ENCODE results near the gene GRIK3.

Gene GRIK3

DNA sequence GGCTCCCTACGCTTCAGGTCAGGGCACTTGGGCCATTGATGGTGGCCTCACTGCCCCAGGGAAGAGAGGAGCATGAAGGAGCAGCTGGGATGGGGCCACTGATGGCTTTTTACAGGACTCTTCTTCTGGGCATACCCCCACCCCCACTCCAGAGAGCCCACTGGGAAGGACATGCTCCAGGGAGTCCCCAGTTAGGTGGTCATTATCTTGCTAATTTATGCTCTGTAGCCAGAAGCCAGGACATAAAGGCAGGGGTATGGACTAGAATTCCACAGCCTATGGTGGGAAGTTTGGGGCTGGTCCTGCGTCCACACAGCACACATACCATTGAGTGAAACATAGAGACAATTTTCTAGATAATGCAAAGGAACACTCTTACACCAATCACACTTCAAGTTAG is 8.8 kb upstream of the GRIK3 start:
- no peak for FAIRE-seq
- DNase-seq (ENCODE audit: low spot score) = no peak

DNA sequence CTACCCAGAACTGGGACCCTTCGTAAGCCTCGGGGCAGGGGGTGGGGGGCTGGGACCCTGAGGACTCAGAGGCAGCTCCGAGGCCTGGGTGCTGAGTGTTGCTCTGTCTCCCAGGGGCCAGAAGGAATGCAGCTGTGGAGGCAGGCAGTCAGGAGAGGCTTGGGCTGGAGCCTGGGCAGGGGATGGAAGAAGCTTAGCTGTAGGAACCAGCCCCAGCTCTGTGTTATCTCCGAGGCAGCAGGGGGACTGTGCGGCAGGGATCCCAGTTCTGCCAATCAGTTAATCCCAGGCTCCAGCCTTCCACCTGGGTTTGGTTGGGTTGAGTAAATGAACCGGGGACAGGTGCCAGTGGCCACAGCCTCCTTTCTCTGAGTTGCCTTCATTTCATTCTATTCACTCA is 8.2 kb upstream of the GRIK3 start:
- DNase-seq (ENCODE audit: low spot score) (no peak), FAIRE-seq (no peak)

DNA sequence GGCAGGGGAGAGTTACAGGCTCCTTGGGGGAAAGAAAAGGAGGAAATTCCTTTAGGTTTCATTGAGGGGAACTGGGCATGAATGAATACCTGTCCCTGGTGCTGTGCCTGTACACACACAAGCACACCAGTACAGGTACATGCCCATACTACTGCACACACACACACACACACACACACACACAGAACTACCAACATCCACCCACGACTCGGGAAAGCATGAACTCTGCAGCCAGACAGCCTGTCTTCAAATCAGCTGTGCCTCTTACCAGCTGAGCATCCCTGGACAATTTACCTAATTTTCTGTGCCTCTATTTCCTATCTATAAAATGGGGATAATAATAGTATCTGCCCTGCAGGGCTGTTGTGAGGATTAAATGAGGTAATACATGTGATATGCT is 7.2 kb upstream of the GRIK3 start:
- no peak for DNase-seq (ENCODE audit: low spot score)
- no peak for FAIRE-seq

DNA sequence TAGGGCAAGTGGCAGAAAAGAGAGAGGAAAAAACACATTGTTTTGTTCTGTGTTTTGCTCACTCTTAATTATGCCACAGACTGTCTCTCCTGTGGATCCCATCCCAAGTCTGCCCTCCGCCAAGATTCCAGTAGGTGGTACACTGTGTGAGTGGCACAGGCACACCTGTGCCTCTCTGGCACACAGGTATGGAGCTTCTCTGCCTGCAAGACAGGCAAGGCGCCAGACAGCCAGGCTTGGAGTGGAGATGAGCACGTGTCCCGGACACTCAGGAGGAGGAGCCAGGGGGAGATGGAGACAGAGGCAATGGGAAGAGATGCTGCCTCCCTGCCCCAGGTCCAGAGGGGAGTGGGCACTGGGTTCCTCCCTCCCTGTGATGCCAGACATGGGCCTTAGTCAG is 6.5 kb upstream of the GRIK3 start:
- DNase-seq (ENCODE audit: low spot score) (no peak), FAIRE-seq (no peak)

DNA sequence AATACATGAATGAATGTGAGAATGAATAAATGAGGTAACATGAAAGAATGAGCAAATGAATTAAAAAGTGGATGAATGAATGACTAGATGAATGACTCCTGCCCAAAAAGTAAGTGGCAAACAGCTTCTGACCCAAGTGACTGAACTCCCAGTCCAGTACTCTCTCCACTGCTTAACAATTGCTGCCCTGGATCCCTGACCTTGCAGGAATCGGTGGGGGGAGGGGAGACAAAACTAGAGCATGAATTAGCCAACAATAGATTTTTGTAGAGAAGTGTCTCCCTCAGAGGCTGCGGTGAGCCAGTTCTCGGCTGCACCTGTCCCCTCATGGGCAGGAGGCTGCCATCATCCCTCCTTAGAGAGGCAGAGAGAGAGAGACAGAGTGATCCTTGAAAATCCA is 5.9 kb upstream of the GRIK3 start:
- FAIRE-seq (no peak), DNase-seq (ENCODE audit: low spot score) (no peak)

DNA sequence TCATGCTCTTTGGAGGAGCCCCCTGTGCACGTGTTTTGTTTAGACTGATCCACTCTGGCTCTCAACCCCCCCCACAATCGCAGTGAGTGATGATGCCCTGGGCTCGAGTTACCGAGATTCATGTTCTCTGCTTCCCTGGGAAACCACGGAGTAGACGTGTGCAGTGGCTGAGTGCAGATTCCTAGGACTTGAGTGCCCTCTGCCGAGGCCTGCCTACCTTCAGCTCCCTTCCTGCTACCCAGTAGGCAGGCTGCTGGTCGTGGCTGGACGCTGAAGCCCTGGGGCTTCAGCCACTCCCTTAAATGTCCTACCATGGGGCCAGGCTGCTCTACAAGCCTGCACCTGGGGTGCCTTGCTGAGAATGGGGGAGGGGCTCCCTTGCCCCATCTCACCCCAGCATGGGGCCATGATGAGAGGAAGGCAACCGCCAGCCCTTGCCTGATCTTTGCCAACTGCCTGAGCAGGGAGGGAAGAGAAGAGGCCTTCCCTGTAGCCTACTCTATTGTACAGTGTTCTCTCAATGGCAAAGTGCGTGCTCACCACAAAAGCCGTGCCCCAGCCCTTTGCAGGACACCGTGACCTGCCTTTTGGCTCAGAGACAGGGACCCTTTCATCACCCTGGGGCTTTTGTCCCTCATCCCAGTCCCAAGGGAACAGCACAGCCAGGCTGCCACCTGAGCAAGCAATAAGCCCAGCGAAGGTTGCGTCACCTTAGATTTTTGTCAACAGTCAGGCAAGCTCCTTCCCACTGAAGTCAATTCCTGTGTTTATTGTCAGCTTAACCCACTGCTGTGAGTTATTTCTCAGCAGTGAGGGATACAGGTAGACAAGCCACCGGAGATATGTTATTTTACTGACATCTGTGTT is 4.1 kb upstream of the GRIK3 start:
- DNase-seq (ENCODE audit: low spot score) = no peak
- no peak for FAIRE-seq

DNA sequence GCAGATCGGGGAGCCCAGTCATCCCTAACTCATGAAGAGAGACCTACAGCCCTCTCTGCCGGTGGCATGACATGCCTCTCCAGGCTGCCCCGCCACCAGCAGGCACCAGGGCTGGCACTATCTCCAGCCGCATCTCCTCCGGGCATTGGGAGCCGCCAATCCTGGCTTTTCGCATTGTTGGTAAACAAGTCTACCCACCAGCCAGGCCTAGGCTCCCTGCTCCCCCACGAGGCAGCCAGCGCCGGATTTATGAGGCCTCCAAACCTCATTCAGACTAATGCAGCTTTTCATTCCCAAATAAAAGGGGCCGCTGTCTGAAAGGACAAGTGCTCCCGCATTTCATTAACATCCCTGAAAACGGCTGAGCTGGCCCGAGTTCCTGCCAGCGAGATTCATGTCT is 3.4 kb upstream of the GRIK3 start:
- no peak for DNase-seq (ENCODE audit: low spot score)

DNA sequence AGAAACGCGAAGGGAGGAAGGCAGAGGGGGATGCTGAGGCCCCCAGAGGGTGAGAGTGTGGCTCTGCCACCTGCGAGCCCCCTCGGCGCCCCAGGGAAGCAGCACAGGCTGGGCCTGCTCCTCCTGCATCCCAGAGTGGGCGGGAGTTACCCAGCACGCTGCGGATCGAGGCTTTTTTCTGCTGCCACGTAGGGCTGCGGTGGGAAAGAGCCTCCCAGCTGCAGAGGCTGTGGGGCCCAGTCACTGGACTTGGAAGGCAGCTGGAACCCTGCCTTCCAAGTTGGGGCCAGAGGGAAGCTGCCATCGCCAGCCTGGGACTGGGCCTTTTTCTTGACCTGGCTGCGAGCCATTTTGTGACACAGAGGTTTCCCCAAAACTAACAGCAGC is 2.3 kb upstream of the GRIK3 start:
- FAIRE-seq = no peak

More for the DNA sequence above, 3.4 kb upstream of the GRIK3 start:
- FAIRE-seq = no peak

DNA sequence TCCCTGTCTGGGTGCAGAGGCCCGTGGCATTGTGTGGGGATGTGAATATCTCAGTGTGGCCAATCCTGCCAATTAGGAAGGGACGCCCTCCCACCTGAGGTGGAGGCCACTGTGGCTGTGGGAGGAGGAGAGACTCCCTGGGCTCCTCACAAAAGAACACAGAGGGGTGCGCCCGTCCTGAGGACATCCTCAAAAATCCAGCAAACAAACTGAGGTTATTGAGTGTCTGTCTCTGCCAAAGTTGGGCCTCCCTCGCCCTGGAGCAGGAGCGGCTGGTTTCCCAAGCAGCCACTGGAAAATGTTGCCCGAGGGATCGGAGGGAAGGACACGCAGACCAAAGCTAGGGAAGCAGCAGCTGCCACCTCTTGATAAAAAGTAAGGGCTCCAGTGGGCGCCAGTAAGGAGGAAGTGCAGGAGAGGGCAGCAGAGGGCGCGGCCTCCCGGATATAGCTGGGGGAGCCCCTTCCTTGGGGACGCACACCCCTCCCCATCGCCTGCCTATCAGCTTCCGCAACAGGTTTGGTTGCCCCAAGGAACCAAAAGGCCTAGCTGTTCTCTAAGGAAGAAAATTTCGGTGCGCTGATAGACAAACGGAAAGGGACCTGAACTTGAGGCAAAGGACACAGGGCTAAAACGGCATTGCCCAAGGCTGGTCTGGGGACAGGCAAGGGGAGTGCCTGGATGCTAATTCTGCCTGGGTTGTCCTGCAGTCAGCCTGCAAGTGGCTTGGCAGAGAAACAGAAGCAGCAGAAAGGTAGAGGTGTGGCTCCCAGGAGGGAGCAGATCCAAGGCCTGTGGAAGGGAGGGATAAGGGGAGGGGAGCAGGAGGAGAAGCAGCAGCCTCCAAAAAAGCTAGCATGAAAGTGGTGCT is 1.7 kb upstream of the GRIK3 start:
- DNase-seq (ENCODE audit: low spot score) (no peak), FAIRE-seq (no peak)

More for the DNA sequence above, 2.3 kb upstream of the GRIK3 start:
- no peak for DNase-seq (ENCODE audit: low spot score)

DNA sequence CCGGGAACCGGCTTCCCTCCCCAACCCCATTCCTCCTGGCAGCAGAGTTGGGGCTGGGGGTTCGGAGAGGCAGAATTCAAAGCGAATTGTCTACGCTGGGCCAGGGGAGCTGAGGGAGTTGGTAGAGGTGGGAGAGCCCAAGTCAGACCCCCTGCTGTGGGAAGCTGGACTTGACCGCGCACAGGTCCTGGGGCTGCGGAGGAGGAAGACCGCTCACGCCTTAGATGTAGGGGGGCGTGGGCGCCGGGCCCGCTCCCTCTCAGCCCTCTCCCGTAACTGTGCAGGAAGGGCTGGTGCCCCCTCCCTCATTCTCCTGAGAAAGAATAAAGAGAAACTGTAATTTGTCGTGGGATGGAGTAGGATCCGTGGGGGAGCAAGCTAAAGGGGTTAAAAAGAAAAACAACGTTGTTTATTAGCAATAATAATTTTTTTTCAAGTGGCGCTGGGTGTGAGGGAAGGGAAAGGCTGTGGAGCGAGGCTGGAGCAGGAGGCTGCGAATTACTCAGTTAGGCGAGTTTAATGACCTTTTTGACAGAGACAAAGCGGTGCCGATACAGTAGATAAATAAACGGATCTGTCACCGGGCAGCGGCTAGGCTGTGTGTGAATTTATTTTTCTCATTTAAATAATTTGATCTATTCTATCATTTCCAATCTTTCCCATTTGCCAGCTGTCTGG is 838 bp upstream of the GRIK3 start:
- DNase-seq (ENCODE audit: low spot score) (no peak), FAIRE-seq (no peak)

DNA sequence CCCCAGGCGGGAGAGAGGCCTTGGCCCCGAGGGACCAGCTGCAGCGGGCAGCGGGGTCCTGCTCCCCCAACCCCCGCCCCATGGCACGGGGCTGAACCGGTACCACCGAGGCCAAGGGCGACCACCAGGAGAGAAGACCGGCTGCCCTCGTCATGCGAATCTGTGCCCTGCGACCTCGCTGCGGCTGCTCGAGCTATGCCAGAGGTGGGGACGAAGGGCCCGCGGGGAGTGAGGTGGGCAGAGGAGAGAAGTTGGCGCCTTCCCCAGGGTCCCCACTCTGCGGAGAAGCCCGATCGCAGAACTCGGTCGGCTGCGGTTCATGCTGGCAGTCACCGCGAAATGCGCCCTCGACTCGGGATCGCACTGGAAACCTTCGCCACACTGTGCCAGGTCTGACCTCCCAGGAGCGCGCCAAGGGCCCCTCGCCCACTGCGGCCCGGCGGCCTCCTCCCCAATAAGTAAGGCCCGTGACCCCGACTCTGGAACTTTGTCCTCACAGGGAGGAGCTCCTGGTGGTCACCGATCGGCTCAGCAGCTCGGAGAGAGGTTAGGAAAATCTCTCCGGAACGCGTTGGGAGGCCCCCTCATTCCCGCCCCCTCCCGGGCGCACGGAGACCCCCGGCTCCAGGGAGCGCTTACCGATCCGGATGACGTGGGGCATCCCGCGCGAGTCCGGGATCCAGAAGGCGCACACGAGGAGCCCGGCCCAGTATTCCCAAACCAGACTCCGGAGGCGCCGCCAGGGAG is 787 bp downstream of the GRIK3 start:
- DNase-seq (ENCODE audit: low spot score) (no peak), FAIRE-seq (no peak)

DNA sequence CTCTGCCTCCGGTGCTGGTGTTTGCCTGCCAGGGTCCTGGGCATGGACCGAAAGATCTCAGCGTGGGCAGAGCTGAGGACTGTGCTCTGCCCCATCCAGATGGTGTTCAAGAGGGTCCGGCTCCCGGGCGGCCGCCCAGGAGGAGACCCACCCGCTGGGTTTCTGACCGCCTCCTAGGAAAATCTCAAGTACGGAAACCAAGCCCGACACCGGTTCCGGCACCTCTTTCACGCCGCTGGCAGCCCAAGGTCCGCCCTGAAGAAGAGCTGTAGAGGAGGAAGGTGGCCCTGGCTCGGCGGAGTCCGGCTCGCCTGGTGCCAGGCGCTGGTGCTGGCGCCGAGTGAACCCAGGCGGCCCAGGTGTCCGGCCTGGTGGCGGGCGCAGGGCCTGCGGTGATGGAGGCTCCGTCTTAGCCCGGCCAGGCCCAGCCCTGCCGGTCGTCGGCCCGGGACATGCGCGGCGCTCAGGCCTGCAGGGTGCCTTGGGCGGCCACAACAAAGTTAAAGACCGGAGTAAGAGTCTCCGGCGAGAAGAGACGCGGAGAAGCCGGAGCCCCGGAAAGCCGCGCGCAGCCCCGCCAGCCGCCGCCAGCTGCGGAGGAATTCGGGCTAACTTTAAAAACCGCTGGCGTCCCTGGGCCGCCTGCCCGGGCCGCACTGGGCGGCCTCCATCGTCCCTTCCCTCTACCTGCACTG is 1.5 kb downstream of the GRIK3 start:
- no peak for DNase-seq (ENCODE audit: low spot score)
- FAIRE-seq = no peak

DNA sequence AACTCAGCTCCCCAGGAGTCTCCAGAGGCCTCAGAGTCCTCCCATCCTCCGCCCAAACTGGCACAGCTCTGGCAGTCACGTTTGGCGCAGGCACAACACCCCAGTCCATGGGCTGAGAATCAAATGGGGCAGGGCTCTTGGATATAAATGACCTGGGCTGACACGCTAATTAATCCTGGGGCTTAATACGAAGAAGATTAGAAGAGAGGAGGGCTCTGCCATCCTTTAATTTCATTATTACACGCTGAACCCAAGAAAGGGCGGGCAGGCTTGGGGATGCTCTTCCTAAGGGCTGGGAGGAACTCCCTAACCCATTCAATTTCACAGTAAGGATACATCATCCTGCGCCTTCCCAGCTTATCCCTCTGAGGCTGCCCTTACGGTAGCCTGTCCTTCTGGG is 2.4 kb downstream of the GRIK3 start:
- FAIRE-seq = no peak

DNA sequence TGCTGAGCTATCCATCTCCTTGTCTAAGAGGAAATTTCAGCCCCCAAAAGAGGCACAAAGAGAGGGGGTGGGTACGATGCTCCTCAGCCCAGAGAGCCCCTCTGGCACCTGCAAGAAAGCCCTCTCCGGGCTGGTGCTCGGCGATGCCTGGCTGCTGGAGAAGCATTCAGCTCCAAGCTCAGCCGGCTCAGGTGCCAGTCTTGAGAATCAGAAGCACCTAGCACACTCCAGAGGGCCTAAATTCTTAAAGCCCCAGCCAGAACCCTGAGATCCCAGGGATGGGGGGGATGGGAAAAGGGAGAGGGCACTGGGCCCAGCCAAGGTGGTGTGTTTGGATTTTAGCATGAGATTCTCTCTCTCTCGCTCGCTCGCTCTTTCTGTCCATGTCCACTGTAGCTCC is 2.9 kb downstream of the GRIK3 start:
- FAIRE-seq (no peak), DNase-seq (ENCODE audit: low spot score) (no peak)

More for the DNA sequence above, 2.4 kb downstream of the GRIK3 start:
- DNase-seq (ENCODE audit: low spot score) = no peak

DNA sequence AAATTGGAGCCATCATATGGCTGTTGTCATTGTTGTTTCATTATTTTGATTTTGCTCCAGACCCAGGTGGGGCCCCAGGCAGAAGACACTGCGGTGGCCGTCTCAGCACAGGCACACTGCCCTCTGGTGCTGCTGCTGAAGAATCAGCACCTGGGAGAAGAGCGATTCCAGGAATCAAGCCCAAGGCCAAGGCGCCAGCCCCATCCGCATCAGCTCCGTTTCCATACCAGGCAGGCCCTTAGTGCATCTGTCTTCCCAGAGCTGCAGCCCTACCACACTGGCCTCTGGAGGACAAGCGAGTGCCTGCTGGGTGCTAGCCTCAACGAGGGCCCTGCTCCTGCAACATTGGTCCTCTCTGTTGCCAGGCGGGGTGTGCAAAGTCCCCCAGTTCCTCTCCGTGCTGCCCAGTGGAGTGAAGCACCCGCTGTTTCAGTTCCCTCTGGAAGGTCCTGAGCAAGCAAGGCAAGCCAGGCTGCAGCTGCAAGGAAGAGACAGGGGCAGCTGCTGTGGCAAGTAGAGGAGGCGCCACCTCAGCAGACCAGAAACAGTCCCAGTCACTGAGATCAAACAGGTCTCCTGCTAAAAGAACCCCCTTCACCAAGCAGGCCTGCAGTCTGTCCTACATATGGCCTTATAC is 5.2 kb downstream of the GRIK3 start:
- FAIRE-seq (no peak), DNase-seq (ENCODE audit: low spot score) (no peak)

DNA sequence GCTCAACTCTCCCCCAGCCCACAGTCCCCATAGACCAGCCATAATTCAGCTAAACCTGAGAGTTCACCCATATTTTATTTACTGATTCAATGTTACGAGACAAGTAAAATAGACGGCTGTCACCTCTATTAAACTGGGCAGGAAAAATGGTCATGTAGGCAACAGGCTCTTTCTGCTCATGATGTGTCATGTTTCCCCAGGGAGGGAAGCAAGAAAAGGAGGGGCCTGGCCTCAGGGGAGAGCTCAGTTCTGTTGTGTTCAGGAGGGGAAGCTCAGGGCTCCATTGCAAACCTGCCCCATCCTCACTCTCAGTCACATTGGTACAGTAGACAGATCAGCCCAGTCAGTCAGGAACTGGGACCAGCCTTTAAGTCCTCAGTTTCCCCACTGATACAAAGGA is 12.8 kb downstream of the GRIK3 start:
- FAIRE-seq (no peak), DNase-seq (ENCODE audit: low spot score) (no peak)

DNA sequence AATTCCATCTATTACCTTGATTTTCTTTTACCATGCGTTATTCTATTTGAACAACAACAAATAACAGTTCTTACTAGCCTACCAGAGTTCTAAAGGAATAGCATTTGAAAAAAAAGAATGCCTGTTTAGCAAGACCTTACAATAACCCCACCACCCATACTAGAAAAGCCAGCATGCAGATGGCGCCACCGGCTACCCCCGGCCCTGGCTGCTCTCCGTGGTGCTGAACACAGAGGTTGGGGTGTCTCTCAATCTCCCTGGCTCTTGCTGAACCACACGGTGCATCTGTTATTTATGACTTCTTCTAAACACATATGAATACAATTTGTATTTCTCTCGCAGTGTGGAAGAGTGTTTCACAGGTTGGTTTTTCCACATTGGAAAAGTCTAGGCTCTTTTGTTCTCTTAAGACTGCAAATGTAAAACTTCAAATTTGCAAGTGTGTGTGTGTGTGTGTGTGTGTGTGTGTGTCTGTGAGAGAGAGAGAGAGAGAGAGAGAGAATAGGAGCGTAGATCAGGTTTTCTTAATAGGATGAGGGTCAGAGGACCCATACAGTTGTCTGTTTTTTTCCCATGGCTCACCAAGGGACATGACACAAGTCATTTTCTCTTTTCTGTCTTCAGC is 13.6 kb downstream of the GRIK3 start:
- DNase-seq (ENCODE audit: low spot score) (no peak), FAIRE-seq (no peak)

DNA sequence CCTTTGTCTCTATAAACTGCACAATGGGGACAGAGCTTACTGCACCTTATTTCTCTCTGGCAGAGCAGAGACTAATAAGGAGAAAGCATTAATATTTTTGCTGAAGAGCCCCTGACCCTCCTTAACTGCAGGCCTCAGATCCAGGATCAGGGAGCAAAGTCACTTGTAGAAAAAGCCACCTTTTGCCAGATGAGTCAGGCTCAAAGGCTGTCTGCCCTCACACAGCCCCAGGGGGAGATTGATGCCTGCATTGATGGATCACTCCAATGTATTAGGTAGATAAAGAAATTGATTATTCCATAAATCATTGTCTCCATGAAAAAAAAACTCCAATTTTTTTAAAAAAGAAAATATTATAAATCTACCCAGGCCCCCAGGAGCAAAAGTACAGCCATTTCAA is 15.8 kb downstream of the GRIK3 start:
- FAIRE-seq (no peak), DNase-seq (ENCODE audit: low spot score) (no peak)

DNA sequence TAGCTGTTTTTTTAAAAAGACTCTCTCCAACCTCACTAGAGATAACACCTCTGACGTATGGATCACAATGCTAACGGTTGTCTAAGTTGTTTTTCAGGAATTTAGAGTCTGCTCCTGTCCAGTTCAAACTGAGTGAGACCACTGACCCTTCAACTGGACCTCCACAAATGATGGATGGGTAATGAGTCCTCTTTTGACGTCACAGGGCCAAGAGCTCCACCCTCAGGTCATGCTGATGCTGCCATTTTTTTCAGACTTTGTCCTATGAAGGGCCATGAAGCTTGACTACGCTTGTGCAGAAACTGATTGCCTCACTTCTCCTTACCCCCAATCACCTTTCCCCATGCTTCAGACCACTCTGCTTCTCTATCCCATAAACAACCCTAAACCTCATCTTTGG is 16.6 kb downstream of the GRIK3 start:
- FAIRE-seq = no peak
- DNase-seq (ENCODE audit: low spot score) = no peak

DNA sequence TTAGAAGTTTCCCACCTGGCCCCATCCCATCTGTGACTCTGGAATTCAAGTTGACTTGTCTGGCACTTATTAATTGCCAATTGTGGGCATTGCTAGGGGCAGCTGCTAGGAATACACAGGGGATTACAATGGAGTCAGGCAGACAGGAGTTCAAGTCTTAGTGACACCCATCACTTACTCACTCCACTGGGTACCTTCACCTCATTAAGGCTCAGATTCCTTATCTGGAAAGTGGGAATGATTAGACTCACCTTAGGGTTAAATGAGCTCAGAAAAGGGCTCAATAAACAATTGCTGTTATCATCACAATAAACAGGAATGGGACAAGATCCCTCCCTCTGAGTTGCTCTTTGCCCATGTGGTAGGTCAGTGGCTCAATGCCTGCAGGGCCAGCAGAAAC is 18.2 kb downstream of the GRIK3 start:
- no peak for FAIRE-seq
- no peak for DNase-seq (ENCODE audit: low spot score)

Data from RCC 7860 (cell line).